Nephron (organoid): Measurements from ENCODE around the gene PHF11.

Experiments
- H3K27ac Mint-ChIP-seq, 3 experiments: 2 replicates each; pipeline ENCODE4 v1.8.0; 2020; ENCODE audit warnings: mixed read lengths in 3 of 3, mild to moderate bottlenecking in 2 of 3, moderate library complexity in 1 of 3
- H3K27me3 Mint-ChIP-seq: 2 replicates; pipeline ENCODE4 v1.8.0; 2021; ENCODE audit warnings: low read depth, mild to moderate bottlenecking, moderate library complexity, mixed read lengths
- H3K36me3 Mint-ChIP-seq: 2 replicates; pipeline ENCODE4 v1.8.0; 2020; ENCODE audit warnings: low read depth, mixed read lengths
- H3K4me1 Mint-ChIP-seq: 2 replicates; pipeline ENCODE4 v1.8.0; 2020; ENCODE audit warnings: mixed read lengths
- H3K4me3 Mint-ChIP-seq, 3 experiments: 2 replicates each; pipeline ENCODE4 v1.8.0; 2020; ENCODE audit warnings: mild to moderate bottlenecking in 3 of 3, mixed read lengths in 3 of 3, moderate library complexity in 2 of 3
- H3K9me3 Mint-ChIP-seq: 2 replicates; pipeline ENCODE4 v1.8.0; 2020; ENCODE audit warnings: mixed read lengths
- CTCF ChIP-seq, 3 experiments: fragments of 200-600 bp; sonication (generic); IDR thresholded peaks; one replicate each; pipeline ENCODE4 v1.5.0; 2021; ENCODE audit warnings: antibody characterized with exemption in 3 of 3; ENCODE audit not compliant: unreplicated experiment in 3 of 3

Gene PHF11

GRCh38 chr13:49533011-49533410 lies 37.3 kb downstream of the PHF11 start:
- no peaks in the 10 kb centered on the region for H3K27me3 Mint-ChIP-seq
- no peak for TF ChIP-seq CTCF (IDR thresholded peaks at IDR 0.05; ENCODE audit: unreplicated experiment in 3 of 3)
- no peak overlapping the region for H3K4me3 Mint-ChIP-seq
- H3K36me3 Mint-ChIP-seq: peaks cover 70% of the 10 kb centered on the region
- no peaks in the 10 kb centered on the region for H3K4me1 Mint-ChIP-seq
- no peaks in the 10 kb centered on the region for H3K9me3 Mint-ChIP-seq
- H3K27ac Mint-ChIP-seq: peak overlapping the region in 2 of 3 experiments; percentile 37 to 77

- no peak for TF ChIP-seq CTCF (IDR thresholded peaks at IDR 0.05; ENCODE audit: unreplicated experiment in 3 of 3)
Measured at GRCh38 chr13:49533591-49534269, 38.0 kb downstream of the PHF11 start.

GRCh38 chr13:49536144-49536873 lies 40.6 kb downstream of the PHF11 start:
- Mint-ChIP-seq H3K4me3 (no peak overlapping the region), H3K27ac (no peak overlapping the region), H3K27me3 (no peaks in the 10 kb centered on the region), H3K9me3 (no peaks in the 10 kb centered on the region), H3K4me1 (no peaks in the 10 kb centered on the region), H3K36me3 (peaks cover 67% of the 10 kb centered on the region)
- TF ChIP-seq CTCF (IDR thresholded peaks at IDR 0.05; ENCODE audit: unreplicated experiment in 3 of 3): no peak

More at GRCh38 chr13:49533591-49534269, 38.0 kb downstream of the PHF11 start:
- H3K4me3 Mint-ChIP-seq: no peak overlapping the region
- H3K27ac Mint-ChIP-seq: no peak overlapping the region
- peaks cover 69% of the 10 kb centered on the region for H3K36me3 Mint-ChIP-seq
- H3K4me1 Mint-ChIP-seq: no peaks in the 10 kb centered on the region
- no peaks in the 10 kb centered on the region for H3K27me3 Mint-ChIP-seq
- no peaks in the 10 kb centered on the region for H3K9me3 Mint-ChIP-seq

GRCh38 chr13:49538404-49538803 lies 42.7 kb downstream of the PHF11 start:
- no peak for TF ChIP-seq CTCF (IDR thresholded peaks at IDR 0.05; ENCODE audit: unreplicated experiment in 3 of 3)
- peaks cover 61% of the 10 kb centered on the region for H3K36me3 Mint-ChIP-seq
- H3K4me3 Mint-ChIP-seq: no peak overlapping the region
- H3K4me1 Mint-ChIP-seq: no peaks in the 10 kb centered on the region
- H3K9me3 Mint-ChIP-seq: no peaks in the 10 kb centered on the region
- no peak overlapping the region for H3K27ac Mint-ChIP-seq
- no peaks in the 10 kb centered on the region for H3K27me3 Mint-ChIP-seq

GRCh38 chr13:49539313-49539712 lies 43.6 kb downstream of the PHF11 start:
- Mint-ChIP-seq H3K4me1 (no peaks in the 10 kb centered on the region), H3K36me3 (peaks cover 52% of the 10 kb centered on the region), H3K27me3 (no peaks in the 10 kb centered on the region), H3K4me3 (no peak overlapping the region), H3K9me3 (no peaks in the 10 kb centered on the region), H3K27ac (peak overlapping the region in 1 of 3 experiments; percentile 6)
- no peak for TF ChIP-seq CTCF (IDR thresholded peaks at IDR 0.05; ENCODE audit: unreplicated experiment in 3 of 3)
